GM12878 (cell line): ENCODE data around the gene TMEM175.
"Not testable (repeated sequence)": the region's sequence is repeated elsewhere in the genome, so short reads cannot be mapped to it uniquely, and the experiment has no call there.

Experiments used
- ASH2L ChIP-seq: fragments of 300-600, 200-600 bp; sonication (generic); IDR thresholded peaks from 2 replicates; pipeline ENCODE4 v1.6.1; 2017; ENCODE audit warnings: low read depth, mild to moderate bottlenecking, borderline replicate concordance
- ATF3 ChIP-seq: IDR thresholded peaks from 2 replicates; pipeline ENCODE4 v1.6.1; 2011; ENCODE audit warnings: low read depth, mild to moderate bottlenecking, low read length, moderate library complexity, borderline replicate concordance; ENCODE audit errors: extremely low read depth
- BCL11A ChIP-seq: IDR thresholded peaks from 2 replicates; pipeline ENCODE4 v1.6.1; 2011; ENCODE audit warnings: low read depth, low read length
- CTCF ChIP-seq, 3 experiments: IDR thresholded peaks in 2 of 3; conservative IDR thresholded peaks in 1 of 3; 2 replicates each; pipeline ENCODE4 v1.5.1; 2011; ENCODE audit warnings: low read depth in 3 of 3, low read length in 3 of 3, mild to moderate bottlenecking in 3 of 3, control low read depth in 2 of 3, moderate library complexity in 2 of 3, inconsistent platforms in 1 of 3, mixed read lengths in 1 of 3; ENCODE audit not compliant: control insufficient read depth in 2 of 3, insufficient read depth in 1 of 3; ENCODE audit errors: extremely low read depth in 1 of 3
- MLLT1 ChIP-seq: fragments of 450-650 bp; IDR thresholded peaks from 2 replicates; pipeline ENCODE4 v1.6.1; 2016; ENCODE audit warnings: mild to moderate bottlenecking
- MYC ChIP-seq: IDR thresholded peaks from 2 replicates; pipeline ENCODE4 v1.6.1; 2011; ENCODE audit warnings: mild to moderate bottlenecking, low read length, moderate library complexity, inconsistent platforms; ENCODE audit not compliant: insufficient read depth, insufficient replicate concordance, insufficient read length, severe bottlenecking
- POLR2A ChIP-seq: IDR thresholded peaks from 2 replicates; pipeline ENCODE4 v1.6.1; 2011; ENCODE audit warnings: low read depth, mild to moderate bottlenecking, low read length
- SIN3A ChIP-seq: IDR thresholded peaks from 2 replicates; pipeline ENCODE4 v1.6.1; 2012; ENCODE audit warnings: low read depth, low read length, improper control_type of control experiment
- SRF ChIP-seq, 2 experiments: IDR thresholded peaks; 2 replicates each; pipeline ENCODE4 v1.6.1; 2011; ENCODE audit warnings: low read depth in 2 of 2, low read length in 2 of 2, mild to moderate bottlenecking in 1 of 2, moderate library complexity in 1 of 2
- ZNF207 ChIP-seq: fragments of 450-650 bp; IDR thresholded peaks from 2 replicates; pipeline ENCODE4 v1.6.1; 2014; ENCODE audit warnings: antibody characterized with exemption, mild to moderate bottlenecking, borderline replicate concordance
- ZNF217 ChIP-seq: fragments of 450-650 bp; IDR thresholded peaks from 2 replicates; pipeline ENCODE4 v1.6.1; 2017; ENCODE audit warnings: antibody characterized with exemption, mild to moderate bottlenecking
- ZNF24 ChIP-seq: fragments of 450-650 bp; IDR thresholded peaks from 2 replicates; pipeline ENCODE4 v1.6.1; 2017; ENCODE audit warnings: antibody characterized with exemption, mild to moderate bottlenecking
- ZNF384 ChIP-seq: IDR thresholded peaks from 2 replicates; pipeline ENCODE4 v1.6.1; 2012; ENCODE audit warnings: low read depth, mild to moderate bottlenecking, low read length, improper control_type of control experiment, borderline replicate concordance

GRCh38 chr4:976016-976415 is 43.8 kb downstream of the TMEM175 start:
- not testable (repeated sequence) for TF ChIP-seq SRF (IDR thresholded peaks at IDR 0.05; ENCODE audit: low read depth in 2 of 2, low read length in 2 of 2); ZNF24; ZNF384; CTCF (IDR thresholded peaks at IDR 0.05 in 2 of 3, conservative IDR thresholded peaks at IDR 0.05 in 1 of 3; ENCODE audit: control insufficient read depth in 2 of 3, extremely low read depth in 1 of 3, insufficient read depth in 1 of 3, low read depth in 3 of 3, low read length in 3 of 3); ZNF217; POLR2A; MYC; ATF3; ASH2L; BCL11A; SIN3A; MLLT1; ZNF207
